GM21447 (cell line): Measurements from ENCODE around the gene F2RL2.

Experiments used
- ATAC-seq: cut with Tn5 transposase; IDR thresholded peaks from one replicate; pipeline ENCODE4 v1.9.1; 2021; ENCODE audit not compliant: unreplicated experiment

Gene F2RL2, protein sequence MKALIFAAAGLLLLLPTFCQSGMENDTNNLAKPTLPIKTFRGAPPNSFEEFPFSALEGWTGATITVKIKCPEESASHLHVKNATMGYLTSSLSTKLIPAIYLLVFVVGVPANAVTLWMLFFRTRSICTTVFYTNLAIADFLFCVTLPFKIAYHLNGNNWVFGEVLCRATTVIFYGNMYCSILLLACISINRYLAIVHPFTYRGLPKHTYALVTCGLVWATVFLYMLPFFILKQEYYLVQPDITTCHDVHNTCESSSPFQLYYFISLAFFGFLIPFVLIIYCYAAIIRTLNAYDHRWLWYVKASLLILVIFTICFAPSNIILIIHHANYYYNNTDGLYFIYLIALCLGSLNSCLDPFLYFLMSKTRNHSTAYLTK

DNA sequence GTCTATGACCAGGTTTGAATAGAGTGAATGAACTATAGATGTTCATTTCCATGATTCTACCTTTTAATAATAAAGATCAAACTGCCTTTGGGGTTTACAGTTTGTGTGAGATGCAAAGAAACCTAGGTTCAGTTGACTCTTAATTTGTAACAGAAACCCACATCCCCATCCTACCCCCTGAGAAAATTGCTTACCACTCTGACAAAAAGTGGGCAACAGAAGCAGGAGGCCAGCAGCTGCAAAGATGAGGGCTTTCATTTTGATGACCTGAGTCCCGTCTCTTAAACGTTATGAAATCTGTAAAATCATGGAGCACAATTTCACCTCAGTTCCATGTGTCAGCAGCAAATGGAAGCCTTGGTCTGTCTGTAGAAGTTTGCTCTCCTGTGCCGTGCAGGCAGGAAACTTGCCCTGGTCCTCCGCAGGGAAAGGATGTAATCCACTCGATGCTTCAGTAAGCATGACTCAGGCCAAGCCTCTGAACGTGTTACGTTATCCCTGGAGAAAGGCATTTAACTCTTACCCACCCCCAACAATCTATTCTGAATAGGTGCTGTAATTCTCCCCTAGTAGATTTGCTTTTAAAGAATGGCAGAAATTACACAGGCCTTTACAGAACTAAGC is at the start of gene F2RL2:
Gene F2RL2, minus strand, starts transcription at position 431 of the 624 bp plus-strand sequence. Its CDS starts 173 bp downstream, at position 258.
- ATAC-seq, result no peak

DNA sequence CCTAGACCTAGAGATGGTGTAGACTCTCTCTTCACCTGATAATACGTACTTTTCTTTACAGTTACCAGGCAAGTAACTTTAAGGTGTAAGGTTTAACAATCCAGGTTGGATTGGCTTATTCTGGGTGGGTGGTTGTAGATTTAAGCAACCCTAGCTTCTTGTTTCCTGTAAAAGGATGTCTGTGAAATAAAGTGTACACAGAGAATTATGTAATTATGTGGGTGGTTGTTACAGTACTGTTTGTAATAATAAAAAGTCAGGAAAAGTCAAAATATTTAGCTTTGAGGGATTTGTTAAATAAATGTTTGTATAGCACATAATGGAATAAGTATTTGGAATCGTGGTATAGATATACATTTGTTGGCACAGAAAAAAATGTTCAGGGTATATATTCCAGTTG is 49.0 kb upstream of the F2RL2 start:
- ATAC-seq, result no peak

DNA sequence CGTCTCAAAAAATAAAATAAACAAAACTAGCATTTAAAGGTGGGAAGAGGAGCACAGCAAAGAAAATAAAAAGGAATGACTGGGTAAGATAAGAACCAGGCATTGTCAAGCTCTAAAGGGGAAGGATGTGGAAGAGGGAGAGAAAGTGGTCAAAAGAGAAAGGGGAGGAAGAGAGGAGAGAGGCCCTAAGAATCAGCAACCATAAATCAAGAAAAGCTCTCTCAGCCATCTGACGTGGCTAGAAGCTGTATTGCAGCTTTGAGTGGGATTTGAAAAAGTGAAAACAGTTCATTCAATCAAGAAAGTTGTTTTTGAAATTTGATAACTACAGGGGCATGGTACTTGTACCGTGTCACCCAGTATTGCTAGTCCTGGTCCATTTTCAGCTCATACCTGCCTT is 47.3 kb upstream of the F2RL2 start:
- ATAC-seq, result no peak

DNA sequence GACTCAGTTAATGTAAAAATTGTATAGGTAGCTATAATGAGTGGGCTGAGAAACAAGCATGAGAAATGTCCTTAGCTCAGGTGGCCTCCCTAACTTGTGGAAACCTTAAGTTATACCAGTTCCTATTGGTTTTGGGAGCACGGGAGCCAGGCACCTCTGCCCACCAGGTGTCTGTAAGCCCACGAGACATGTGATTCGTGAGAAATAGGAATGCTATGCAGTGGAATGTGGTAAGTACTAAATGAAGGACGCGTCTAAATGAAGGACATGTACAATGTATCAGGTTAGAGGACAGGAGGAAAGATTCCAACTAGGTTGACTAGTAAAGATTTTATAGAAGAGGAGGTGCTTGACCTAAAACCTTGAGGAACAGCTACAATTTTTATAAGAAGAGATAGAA is 46.0 kb upstream of the F2RL2 start:
- ATAC-seq, result no peak

DNA sequence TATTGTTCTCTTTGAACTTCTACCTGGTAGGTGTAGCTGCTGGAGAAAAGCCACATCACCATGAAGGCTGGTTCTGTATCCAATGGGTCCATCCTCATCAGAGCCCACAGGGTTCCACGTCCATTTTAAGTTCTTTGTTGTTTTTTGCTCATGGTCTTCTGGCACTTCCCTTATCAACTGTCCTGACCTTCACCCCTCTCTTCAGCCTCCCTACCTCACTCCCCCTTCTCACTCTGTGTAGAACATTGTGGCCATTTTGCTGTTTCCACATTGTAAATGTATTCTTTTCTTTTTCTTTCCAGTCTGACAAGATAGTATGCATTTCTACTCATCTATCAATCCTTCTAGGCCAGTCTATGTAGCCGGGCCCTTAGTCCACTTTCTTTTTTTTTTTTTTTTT is 44.3 kb upstream of the F2RL2 start:
- ATAC-seq, result no peak

DNA sequence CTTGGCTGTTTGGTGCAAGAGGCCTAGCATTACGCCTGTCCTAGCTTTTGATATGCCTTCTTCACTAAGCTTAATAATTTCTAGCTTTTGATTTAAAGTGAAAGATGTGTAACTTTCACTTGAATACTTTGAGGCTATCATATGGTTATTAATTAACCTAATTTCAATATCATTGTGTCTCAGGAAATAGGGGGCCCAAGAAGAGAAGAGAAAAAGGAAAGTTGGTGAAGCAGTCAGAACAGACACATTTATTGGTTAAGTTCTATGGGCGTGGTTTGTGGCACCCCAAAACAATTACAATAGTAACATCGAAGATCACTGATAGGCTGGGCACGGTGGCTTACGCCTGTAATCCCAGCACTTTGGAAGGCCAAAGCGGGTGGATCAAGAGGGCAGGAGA is 40.9 kb upstream of the F2RL2 start:
- no peak for ATAC-seq

DNA sequence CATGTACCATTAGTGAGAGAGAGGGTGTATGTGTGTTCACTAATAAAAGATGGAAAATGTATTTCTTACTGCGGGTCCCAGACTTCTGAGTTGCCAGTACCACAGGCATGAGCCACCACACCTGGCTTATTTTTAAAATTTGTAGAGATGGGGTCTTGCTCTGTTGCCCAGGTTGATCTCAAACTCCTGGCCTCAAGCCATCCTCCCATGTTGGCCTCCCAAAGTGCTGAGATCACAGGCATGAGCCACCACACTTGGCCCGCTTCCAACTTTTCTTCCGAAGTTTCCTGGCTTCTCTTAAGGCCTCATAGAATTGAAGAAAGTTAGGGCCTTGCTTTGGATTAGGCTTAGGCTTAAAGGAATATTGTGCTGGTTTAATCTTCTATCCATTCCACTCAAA is 40.4 kb upstream of the F2RL2 start:
- no peak for ATAC-seq

DNA sequence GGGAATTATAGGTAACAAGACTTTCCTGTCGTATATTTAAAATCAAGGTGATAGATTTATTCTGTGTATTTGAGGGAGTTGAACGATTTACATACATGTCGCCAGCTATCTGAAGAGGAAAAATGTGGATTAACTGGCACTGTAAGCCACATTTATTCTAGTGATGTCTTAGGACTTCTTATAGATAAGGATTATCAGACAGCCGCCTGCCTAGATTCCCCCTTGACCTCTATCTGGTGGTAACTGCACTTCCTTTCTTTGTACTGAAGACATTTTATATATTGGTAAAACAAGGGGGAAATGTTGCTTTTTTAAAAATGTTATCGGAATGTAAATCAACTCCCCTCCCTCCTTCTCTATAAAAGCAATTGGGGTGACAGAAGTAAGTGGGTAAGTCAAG is 39.3 kb upstream of the F2RL2 start:
- ATAC-seq, result no peak

DNA sequence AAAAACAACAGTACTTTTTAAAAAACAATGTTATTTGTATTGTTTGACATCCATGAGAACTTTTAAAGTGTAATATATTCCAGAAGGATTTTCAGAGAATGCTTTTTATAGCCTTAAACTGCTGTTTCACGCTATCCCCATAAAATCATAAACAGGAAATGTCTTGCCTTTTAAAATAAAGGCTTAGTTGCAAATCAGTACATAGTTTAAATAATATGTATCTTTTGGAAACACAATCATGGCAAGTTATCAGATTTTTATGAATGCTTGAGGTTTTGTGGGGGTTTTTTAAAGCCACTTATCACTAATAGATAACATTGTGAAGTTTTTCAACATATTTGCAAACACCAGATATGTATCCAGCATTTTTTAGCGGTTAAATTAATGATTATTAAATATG is 37.2 kb upstream of the F2RL2 start:
- no peak for ATAC-seq

DNA sequence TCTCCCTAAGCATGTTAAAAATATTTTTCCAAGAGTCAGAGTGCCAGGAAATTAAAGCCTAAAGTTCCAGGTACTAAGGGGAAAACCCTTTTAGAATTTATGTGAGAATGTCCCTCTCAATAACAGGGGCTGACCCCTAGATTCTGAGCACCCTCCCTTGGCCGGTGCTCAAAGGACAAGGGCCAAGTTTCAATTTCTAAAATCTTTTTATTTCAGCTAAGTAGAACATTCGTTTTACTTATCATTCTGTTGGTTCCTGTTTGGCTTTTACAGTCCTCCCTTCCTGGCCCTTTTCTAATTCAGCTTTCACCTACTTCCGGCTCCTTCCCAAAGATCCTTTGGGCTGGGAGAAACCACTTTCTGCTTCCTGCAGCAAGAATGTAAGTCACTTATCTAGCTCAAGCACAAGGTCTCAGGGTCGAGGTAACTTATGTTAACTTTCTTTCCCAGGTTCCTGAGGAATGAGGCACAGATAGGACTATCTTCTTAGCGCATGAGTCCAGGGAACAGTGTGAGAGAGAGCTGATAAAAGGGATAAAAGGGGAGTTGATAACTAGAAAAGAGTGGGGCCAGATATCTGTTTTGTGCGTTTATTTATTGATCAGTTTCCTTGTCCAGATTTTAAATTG is 34.6 kb upstream of the F2RL2 start:
- no peak for ATAC-seq

DNA sequence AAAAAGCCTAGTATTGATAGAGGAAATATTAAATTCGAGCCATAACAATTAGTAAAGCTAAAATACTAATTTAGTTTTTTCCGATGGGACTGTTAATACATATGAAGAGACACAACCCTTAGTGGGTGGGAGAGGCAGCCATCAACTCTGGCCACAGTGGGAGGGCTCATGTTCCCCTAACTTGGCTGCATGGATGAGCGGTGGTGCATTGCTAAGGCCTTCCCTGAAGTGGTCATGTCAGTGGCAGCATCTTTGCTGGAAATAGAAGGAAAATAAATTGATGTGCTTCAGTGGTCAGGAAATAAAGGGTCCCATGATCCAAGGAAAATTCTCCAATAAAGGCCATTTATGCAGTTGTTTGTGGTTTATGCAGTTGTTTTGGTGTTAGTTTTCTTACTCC is 33.9 kb upstream of the F2RL2 start:
- ATAC-seq, result no peak

DNA sequence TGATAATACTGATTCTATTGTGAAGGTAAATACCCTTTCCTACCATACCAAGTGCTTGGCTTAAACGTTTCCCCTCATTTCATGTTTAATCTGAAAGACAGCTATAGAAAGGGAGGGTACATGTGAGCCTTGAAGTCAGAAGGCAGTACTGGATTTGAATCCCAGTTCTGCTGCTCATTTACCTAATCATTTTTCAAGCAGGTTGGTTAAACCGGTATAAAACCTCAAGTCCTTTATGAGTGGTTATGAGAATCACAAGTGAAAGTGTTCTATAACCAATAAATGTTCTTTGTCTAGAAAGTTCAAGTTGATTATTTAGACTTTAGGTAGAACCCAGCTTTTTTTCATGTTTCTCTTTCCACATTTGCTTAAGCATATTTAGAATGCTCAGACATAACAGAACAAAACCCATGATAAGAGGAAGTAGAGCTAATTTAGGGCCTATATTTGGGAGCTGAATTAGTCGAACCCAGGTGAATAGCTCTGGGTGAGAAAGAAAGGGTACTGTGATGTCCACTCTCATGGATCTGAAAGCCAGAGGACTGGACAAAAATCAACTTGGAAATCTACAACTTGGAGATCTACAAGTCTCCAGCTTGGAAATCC is 29.7 kb upstream of the F2RL2 start:
- ATAC-seq, result no peak

DNA sequence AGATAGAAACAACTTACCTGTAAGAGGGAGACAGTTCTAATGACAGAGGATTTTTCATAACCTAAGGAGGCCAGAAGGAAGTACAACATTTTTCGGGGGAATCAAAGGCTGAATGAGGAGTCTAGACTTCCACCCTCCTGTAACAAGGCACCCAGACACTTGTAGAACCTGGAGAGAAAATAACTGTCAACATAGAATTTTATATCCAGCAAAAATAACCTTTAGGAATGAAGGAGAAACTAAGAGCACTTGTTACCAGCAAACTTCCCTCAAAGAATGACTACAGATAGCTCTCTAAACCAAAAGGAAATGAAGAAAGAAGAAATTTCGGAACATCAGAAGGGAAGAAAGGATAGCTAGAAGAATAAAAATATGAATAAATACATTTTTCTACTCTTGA is 25.9 kb upstream of the F2RL2 start:
- no peak for ATAC-seq

DNA sequence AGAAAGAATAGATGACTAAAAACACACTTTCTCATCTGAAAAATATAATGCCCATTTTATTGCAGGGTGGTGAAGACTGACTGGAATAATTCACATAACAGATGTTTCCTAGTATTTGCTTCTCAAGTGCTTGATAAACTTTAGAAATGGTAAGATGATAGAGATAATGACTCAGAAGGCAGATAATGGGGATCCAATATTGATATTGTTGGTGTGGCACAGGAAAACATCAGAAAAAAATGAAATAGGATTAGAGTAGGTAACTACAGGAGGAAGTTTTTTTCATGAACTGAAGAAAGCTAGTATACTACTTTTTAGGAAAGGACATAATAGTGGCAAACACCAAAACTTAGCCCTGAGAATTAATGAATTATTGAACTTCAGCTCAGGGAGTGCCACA is 20.2 kb upstream of the F2RL2 start:
- no peak for ATAC-seq

DNA sequence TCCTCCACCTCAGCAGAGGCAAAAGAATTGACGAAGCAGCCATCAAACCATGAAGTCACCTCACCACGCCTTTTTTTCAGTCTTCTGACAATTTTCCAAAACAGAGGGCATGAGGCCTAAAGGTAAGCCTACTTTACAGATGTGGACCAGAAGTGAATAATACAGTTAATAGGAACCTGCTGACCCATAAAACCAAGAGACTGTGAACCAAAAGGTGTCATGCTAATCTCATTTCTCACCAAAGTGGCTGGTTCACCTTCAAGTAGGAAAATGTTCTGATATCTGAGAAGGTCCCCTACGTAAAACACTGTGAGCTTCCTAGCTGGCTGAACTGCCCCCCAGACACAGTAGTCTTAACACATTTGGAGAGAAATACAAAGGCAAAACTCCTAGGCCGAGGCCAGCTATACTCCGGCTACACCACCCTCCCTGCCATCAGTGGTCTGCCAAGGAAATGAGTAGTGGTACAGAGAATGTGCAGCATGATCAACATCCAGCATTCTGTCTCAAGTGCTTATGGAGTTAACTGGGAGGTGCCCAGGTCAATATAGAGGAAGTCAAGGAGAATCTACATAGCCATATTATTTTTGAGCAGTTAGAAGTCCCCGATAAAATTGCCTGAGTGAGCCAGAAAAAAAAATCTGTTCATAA is 19.3 kb upstream of the F2RL2 start:
- ATAC-seq, result no peak

DNA sequence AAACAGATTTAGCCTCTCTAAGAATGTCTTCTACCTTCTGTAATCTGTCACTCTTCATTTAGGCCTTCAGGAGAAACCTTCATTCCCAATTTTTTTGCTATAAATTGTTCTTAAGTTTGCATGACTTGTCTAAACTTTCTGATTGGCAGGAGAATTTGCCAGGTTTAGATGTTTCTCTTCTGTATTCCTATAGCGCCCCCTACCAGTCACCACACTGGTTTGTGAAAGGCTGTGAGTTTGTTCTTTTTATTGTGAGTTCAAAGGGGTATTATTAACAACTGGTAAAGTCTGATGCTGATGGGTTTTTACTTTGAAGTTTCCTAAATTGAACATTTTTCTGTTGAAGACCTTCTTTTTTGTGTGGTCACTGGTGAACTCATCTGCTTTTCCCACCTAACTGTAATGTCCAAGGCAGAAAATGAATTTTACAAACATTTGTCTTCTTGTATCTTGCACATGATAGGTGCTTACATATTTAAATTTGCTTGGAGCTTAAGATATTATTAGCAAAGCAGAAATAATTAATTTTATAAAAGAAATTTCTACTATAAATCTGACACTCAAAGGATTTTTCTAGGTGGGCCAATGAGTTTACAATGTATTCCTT is 18.4 kb upstream of the F2RL2 start:
- ATAC-seq, result peak; percentile 57

DNA sequence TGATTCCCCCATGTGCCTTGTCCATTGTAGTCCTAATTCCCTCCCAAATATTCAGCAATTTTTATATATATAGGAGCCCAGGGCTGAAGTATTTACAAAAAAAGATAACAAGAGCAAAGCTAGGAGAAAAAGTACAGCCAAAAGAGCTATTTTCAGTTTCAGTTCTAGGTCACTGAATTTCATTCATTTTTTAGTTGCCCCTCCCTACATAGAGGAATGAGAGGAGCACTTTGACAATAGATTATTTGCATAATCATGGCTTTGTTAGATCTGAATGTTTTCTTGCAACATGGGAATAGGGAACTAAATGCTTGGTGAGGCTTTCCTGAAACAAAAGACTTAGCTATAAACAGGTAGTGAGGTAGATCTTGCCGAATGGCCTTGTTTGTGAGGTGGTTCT is 15.3 kb upstream of the F2RL2 start:
- no peak for ATAC-seq

DNA sequence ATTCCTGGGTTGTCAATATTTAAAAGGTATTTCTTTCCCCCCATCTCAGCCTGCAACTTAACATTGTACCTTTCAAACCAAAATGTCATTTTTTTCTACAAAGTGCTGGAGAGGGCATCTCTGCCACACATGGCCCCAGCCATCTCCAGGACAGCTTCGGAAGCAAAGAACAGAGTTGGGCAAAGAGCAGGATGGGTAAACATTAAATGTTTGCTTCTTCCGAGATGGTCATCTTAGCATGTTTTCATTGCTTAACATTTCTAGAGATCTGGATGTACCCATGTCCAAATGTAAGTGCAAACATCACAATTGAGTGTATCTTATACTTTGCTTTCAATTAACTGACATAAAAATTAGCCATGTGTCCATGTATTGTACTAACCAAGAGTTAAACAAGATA is 14.3 kb upstream of the F2RL2 start:
- ATAC-seq, result no peak

DNA sequence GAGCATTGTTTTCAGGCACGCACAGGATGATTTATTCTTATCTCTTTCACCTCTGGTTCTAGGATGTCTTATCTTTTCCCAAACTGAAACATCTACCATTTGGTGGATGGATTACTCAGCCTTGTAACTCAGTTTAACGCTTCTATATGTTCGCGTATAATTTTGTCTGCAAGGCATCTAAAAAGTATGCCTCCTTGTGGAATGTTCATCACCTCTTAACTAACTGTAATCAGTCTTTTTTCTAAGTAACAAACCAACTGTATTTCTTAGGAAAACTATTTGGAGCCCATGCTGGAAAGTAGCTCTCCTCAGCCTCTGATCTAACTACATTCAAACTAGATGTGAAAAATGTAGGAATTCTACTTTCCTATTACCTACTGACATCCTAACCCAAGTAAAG is 11.5 kb upstream of the F2RL2 start:
- no peak for ATAC-seq

DNA sequence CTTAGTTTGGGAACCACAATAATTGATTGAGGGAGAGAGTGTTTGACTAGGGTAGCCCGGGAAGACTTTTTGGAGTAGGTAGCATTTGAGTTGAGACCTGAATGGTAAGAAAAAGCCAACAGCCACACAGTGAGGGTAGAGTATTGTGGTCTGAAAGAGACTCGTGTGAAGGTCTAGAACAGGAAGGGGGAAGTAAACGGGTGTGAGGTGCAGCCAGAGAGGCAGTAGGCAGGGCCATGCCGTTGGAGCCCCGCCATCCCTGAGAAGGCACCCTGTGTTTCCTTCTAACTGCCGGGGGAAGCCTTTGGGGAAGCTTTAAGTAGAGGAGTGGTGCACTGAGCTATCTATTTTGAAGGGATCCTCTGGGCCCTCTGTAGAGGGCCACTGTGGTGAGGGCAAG is 3.5 kb upstream of the F2RL2 start:
- no peak for ATAC-seq
